HEK293 (cell line): ENCODE results near the gene HNRNPM.

Source experiments
- CTCF ChIA-PET: fragments of 350-600 bp; formaldehyde crosslinking; extraction: SDS; loops from one replicate; lab custom pipeline; 2021; ENCODE audit warnings: antibody characterized with exemption; lab: Yijun Ruan, JAX
- POLR2A ChIA-PET: fragments of 300-600 bp; formaldehyde crosslinking; extraction: SDS; loops from one replicate; lab custom pipeline; 2020; ENCODE audit warnings: antibody characterized with exemption, inconsistent platforms; lab: Yijun Ruan, JAX
- H3K27ac ChIP-seq: fragments of 200-500 bp; sonication (Bioruptor generic); 2 replicates; pipeline ENCODE4 v1.5.1; 2014; ENCODE audit warnings: low read depth, low read length, control low read depth, inconsistent platforms; ENCODE audit errors: extremely low read depth
- H3K36me3 ChIP-seq, 2 experiments: fragments of 200-500 bp in 1 of 2; sonication (Bioruptor generic) in 1 of 2; 1 replicate in 1 of 2; 2 replicates in 1 of 2; pipeline ENCODE4 v1.5.1; 2014 to 2017; ENCODE audit warnings: inconsistent platforms in 2 of 2, low read length in 2 of 2; ENCODE audit not compliant: control insufficient read depth in 2 of 2, insufficient read depth in 1 of 2
- H3K4me1 ChIP-seq: fragments of 200-500 bp; sonication (Bioruptor generic); 2 replicates; pipeline ENCODE4 v1.5.1; 2014; ENCODE audit warnings: mild to moderate bottlenecking, low read length, inconsistent platforms; ENCODE audit not compliant: control insufficient read depth, insufficient read depth
- H3K4me3 ChIP-seq: 2 replicates; pipeline ENCODE4 v1.5.1; 2011; ENCODE audit warnings: low read depth, mild to moderate bottlenecking, control low read depth, low read length, moderate library complexity
- H3K9me3 ChIP-seq: fragments of 200-500 bp; sonication (Bioruptor generic); 2 replicates; pipeline ENCODE4 v1.5.1; 2014; ENCODE audit warnings: low read depth, low read length, inconsistent platforms; ENCODE audit not compliant: control insufficient read depth, insufficient read depth
- BCL11A ChIP-seq: fragments of 450-650 bp; formaldehyde crosslinking; IDR thresholded peaks from 2 replicates; pipeline ENCODE4 v1.5.1; 2016; ENCODE audit warnings: low read depth, missing biosample characterization, missing genetic modification characterization
- BCL6B ChIP-seq: fragments of 450-650 bp; formaldehyde crosslinking; IDR thresholded peaks from 2 replicates; pipeline ENCODE4 v1.5.1; 2017; ENCODE audit warnings: missing biosample characterization, missing genetic modification characterization
- TCF7L2 ChIP-seq: IDR thresholded peaks from 2 replicates; pipeline ENCODE4 v1.6.1; 2011; ENCODE audit warnings: low read depth, mild to moderate bottlenecking, inconsistent platforms, low read length, moderate library complexity, borderline replicate concordance
- ZBTB8A ChIP-seq: fragments of 450-650 bp; formaldehyde crosslinking; IDR thresholded peaks from 2 replicates; pipeline ENCODE4 v1.5.1; 2016; ENCODE audit warnings: missing biosample characterization, missing genetic modification characterization
- ZFP37 ChIP-seq: fragments of 450-650 bp; formaldehyde crosslinking; IDR thresholded peaks from 2 replicates; pipeline ENCODE4 v1.5.1; 2016; ENCODE audit warnings: missing biosample characterization, missing genetic modification characterization
- ZFP69B ChIP-seq: fragments of 450-650 bp; formaldehyde crosslinking; IDR thresholded peaks from 2 replicates; pipeline ENCODE4 v1.5.1; 2016; ENCODE audit warnings: missing biosample characterization, missing genetic modification characterization
- ZNF133 ChIP-seq: fragments of 450-650 bp; formaldehyde crosslinking; IDR thresholded peaks from 2 replicates; pipeline ENCODE4 v1.5.1; 2016; ENCODE audit warnings: missing biosample characterization, missing genetic modification characterization
- ZNF23 ChIP-seq: fragments of 450-650 bp; formaldehyde crosslinking; IDR thresholded peaks from 2 replicates; pipeline ENCODE4 v1.5.1; 2016; ENCODE audit warnings: missing biosample characterization, missing genetic modification characterization, borderline replicate concordance
- ZNF26 ChIP-seq: fragments of 450-650 bp; formaldehyde crosslinking; IDR thresholded peaks from 2 replicates; pipeline ENCODE4 v1.5.1; 2016; ENCODE audit warnings: missing biosample characterization, missing genetic modification characterization
- ZNF335 ChIP-seq: fragments of 450-650 bp; formaldehyde crosslinking; conservative IDR thresholded peaks from 2 replicates; pipeline ENCODE4 v1.5.1; 2016; ENCODE audit warnings: missing biosample characterization, missing genetic modification characterization
- ZNF423 ChIP-seq: fragments of 450-650 bp; formaldehyde crosslinking; IDR thresholded peaks from 2 replicates; pipeline ENCODE4 v1.5.1; 2016; ENCODE audit warnings: missing biosample characterization, missing genetic modification characterization
- ZNF473 ChIP-seq: fragments of 450-650 bp; formaldehyde crosslinking; IDR thresholded peaks from 2 replicates; pipeline ENCODE4 v1.5.1; 2017; ENCODE audit warnings: missing biosample characterization, missing genetic modification characterization
- ZNF518A ChIP-seq: fragments of 450-650 bp; formaldehyde crosslinking; conservative IDR thresholded peaks from 2 replicates; pipeline ENCODE4 v1.5.1; 2016; ENCODE audit warnings: low read depth, missing biosample characterization, missing genetic modification characterization
- ZNF530 ChIP-seq: fragments of 450-650 bp; formaldehyde crosslinking; IDR thresholded peaks from 2 replicates; pipeline ENCODE4 v1.5.1; 2016; ENCODE audit warnings: low read depth, missing biosample characterization, missing genetic modification characterization
- ZNF561 ChIP-seq: fragments of 450-650 bp; IDR thresholded peaks from 2 replicates; pipeline ENCODE4 v1.5.1; 2018; ENCODE audit warnings: missing biosample characterization, missing genetic modification characterization, borderline replicate concordance
- ZNF580 ChIP-seq: fragments of 450-650 bp; formaldehyde crosslinking; IDR thresholded peaks from 2 replicates; pipeline ENCODE4 v1.5.1; 2016; ENCODE audit warnings: missing biosample characterization, missing genetic modification characterization
- ZNF791 ChIP-seq: fragments of 450-650 bp; formaldehyde crosslinking; IDR thresholded peaks from 2 replicates; pipeline ENCODE4 v1.5.1; 2016; ENCODE audit warnings: missing biosample characterization, missing genetic modification characterization
- ZSCAN18 ChIP-seq: fragments of 450-650 bp; formaldehyde crosslinking; IDR thresholded peaks from 2 replicates; pipeline ENCODE4 v1.5.1; 2016; ENCODE audit warnings: missing biosample characterization, missing genetic modification characterization

HNRNPM gene

GRCh38 chr19:8463365-8463764 is 18.6 kb downstream of the HNRNPM start (continued):
- TF ChIP-seq ZNF518A (tag by site-specific recombination): no peak
- TF ChIP-seq ZSCAN18: no peak
- TF ChIP-seq BCL11A (tag by site-specific recombination): no peak
- no peak for TF ChIP-seq ZNF473 (tag by site-specific recombination)
- no peak for TF ChIP-seq ZNF335 (tag by site-specific recombination)
- no peak for TF ChIP-seq ZNF23 (tag by site-specific recombination)
- TF ChIP-seq ZNF423: no peak
- TF ChIP-seq, all 188 proteins: peak for 0

GRCh38 chr19:8466018-8466417 is 21.2 kb downstream of the HNRNPM start:
- Histone ChIP-seq H3K4me1 (peaks cover under 1% of the 10 kb centered on the region), H3K9me3 (no peaks in the 10 kb centered on the region), H3K4me3 (no peak overlapping the region), H3K36me3 (peaks cover 74 to 93% of the 10 kb centered on the region in 2 experiments), H3K27ac (no peak overlapping the region)
- CTCF ChIA-PET: interaction anchor here (0.6 kb wide), 2 partner anchors 21 to 125 kb away, joined by 3 read pairs; no protein-coding TSS in a partner anchor
- POLR2A ChIA-PET: no interaction called here
- TF ChIP-seq ZNF133 (tag by site-specific recombination) (no peak), ZNF561 (tag by site-specific recombination) (no peak), TCF7L2 (no peak), ZNF26 (no peak), ZNF530 (tag by site-specific recombination) (no peak), ZNF580 (tag by site-specific recombination) (no peak), ZNF791 (tag by site-specific recombination) (no peak), ZBTB8A (tag by site-specific recombination) (no peak)

- peaks cover 90 to 100% of the 10 kb centered on the region in 2 experiments for H3K36me3 ChIP-seq
- no peak overlapping the region for H3K27ac ChIP-seq
- POLR2A ChIA-PET: no interaction called here
- no peaks in the 10 kb centered on the region for H3K9me3 ChIP-seq
- no peaks in the 10 kb centered on the region for H3K4me1 ChIP-seq
- H3K4me3 ChIP-seq: no peak overlapping the region
- CTCF ChIA-PET: interaction anchor here (0.8 kb wide), 1 partner anchor 37 kb away, joined by 3 read pairs; no protein-coding TSS in a partner anchor
- TF ChIP-seq BCL6B (tag by site-specific recombination): no peak
- TF ChIP-seq ZFP69B: no peak
- no peak for TF ChIP-seq ZFP37 (tag by site-specific recombination)
Observed at GRCh38 chr19:8468124-8468523, 23.3 kb downstream of the HNRNPM start.
